Measurements from ENCODE around the gene CPN2. TPM values are rescaled to one million over a fixed set of nuclear protein-coding genes. Genes with fewer than 3 reads are reported as not detected.

The CPN2 gene
- total and polyA plus RNA-seq, 2 of the 13 experiments (the other 11 are each of a cell fraction or from before 2014, with no cell fraction given), result 26.7 to 27.7 TPM

GRCh38 chr3:194395778-194396538 is 44.8 kb upstream of the CPN2 start (continued):
- TF ChIP-seq ZNF552 (CRISPR knock-in tag; IDR thresholded peaks at IDR 0.05; ENCODE audit: borderline replicate concordance) (no peak), FUBP1 (CRISPR knock-in tag; IDR thresholded peaks at IDR 0.05; ENCODE audit: borderline replicate concordance) (no peak), ZNF746 (CRISPR knock-in tag; IDR thresholded peaks at IDR 0.05) (peak; percentile 50; the same call in 1 of the 2 replicates), CBX1 (IDR thresholded peaks at IDR 0.05; ENCODE audit: low read depth) (no peak), ZNF281 (CRISPR knock-in tag; IDR thresholded peaks at IDR 0.05; ENCODE audit: borderline replicate concordance) (peak; percentile 15; the same call in 1 of the 2 replicates), HDAC1 (CRISPR knock-in tag; IDR thresholded peaks at IDR 0.05) (peak; percentile 81), ZNF839 (CRISPR knock-in tag; IDR thresholded peaks at IDR 0.05; ENCODE audit: borderline replicate concordance) (no peak), UBTF (CRISPR knock-in tag; IDR thresholded peaks at IDR 0.05) (peak; percentile 53; the same call in 1 of the 2 replicates), ZNF230 (CRISPR knock-in tag; IDR thresholded peaks at IDR 0.05) (no peak), ZBTB26 (CRISPR knock-in tag; IDR thresholded peaks at IDR 0.05; ENCODE audit: borderline replicate concordance) (no peak), PRDM15 (CRISPR knock-in tag; IDR thresholded peaks at IDR 0.05) (no peak), MEIS1 (CRISPR knock-in tag; IDR thresholded peaks at IDR 0.05; ENCODE audit: borderline replicate concordance) (no peak), MTF2 (CRISPR knock-in tag; IDR thresholded peaks at IDR 0.05; ENCODE audit: borderline replicate concordance) (0 out of 2 replicates have a peak, but pooled peaks have one; percentile 34), HDAC2 (CRISPR knock-in tag; IDR thresholded peaks at IDR 0.05) (peak; percentile 31; the same call in 1 of the 2 replicates), ZNF251 (CRISPR knock-in tag; IDR thresholded peaks at IDR 0.05) (no peak), ZNF180 (CRISPR knock-in tag; IDR thresholded peaks at IDR 0.05; ENCODE audit: borderline replicate concordance, low read depth) (no peak)
